K562 (cell line): ENCODE data around the gene CD300H. TPM values are rescaled to one million over a fixed set of nuclear protein-coding genes. Genes with fewer than 3 reads are reported as not detected.

Source experiments
- ARID4B ChIP-seq: sonication (generic); formaldehyde crosslinking; IDR thresholded peaks from 2 replicates; pipeline ENCODE4 v1.8.0; 2022; ENCODE audit warnings: mild to moderate bottlenecking, missing genetic modification reagents
- ATF2 ChIP-seq: sonication (generic); formaldehyde crosslinking; IDR thresholded peaks from 2 replicates; pipeline ENCODE4 v1.8.1; 2022; ENCODE audit warnings: missing genetic modification reagents
- CTBP1 ChIP-seq: fragments of 450-650 bp; IDR thresholded peaks from 2 replicates; pipeline ENCODE4 v1.6.1; 2016; ENCODE audit warnings: borderline replicate concordance
- ELF4 ChIP-seq: fragments of 450-650 bp; formaldehyde crosslinking; IDR thresholded peaks from 2 replicates; pipeline ENCODE4 v1.4.0; 2022; ENCODE audit warnings: missing genetic modification characterization
- FIP1L1 ChIP-seq: fragments of 200-400 bp; formaldehyde crosslinking; IDR thresholded peaks from 2 replicates; pipeline ENCODE4 v1.6.1; 2018; ENCODE audit warnings: mild to moderate bottlenecking, low read depth, low read length; ENCODE audit not compliant: poor library complexity, severe bottlenecking
- FOXJ3 ChIP-seq: sonication (generic); formaldehyde crosslinking; IDR thresholded peaks from 2 replicates; pipeline ENCODE4 v1.4.0; 2020; ENCODE audit warnings: mild to moderate bottlenecking, missing genetic modification reagents
- HNRNPK ChIP-seq: fragments of 200-400 bp; formaldehyde crosslinking; IDR thresholded peaks from one replicate; pipeline ENCODE4 v1.6.1; 2018; ENCODE audit warnings: mild to moderate bottlenecking, low read depth, low read length; ENCODE audit not compliant: poor library complexity, severe bottlenecking
- NR4A1 ChIP-seq, 2 experiments: fragments of 250-450 bp in 1 of 2; fragments of 450-650 bp in 1 of 2; sonication (Bioruptor Pico) in 1 of 2; IDR thresholded peaks; 2 replicates each; pipeline versions ENCODE4 v1.4.0 to v1.6.1; 2016 to 2020; ENCODE audit warnings: mild to moderate bottlenecking in 2 of 2, missing compliant biosample characterization in 1 of 2, missing genetic modification characterization in 1 of 2, moderate library complexity in 1 of 2
- ZNF395 ChIP-seq: fragments of 200-800 bp; sonication (Bioruptor generic); IDR thresholded peaks from 2 replicates; pipeline ENCODE4 v1.6.1; 2017; ENCODE audit warnings: missing genetic modification characterization, missing compliant biosample characterization
- polyA plus RNA-seq, 8 experiments: library from polyadenylated mRNA; depleted of rRNA in 4 of 8; stranded (reverse) in 5 of 8; unstranded in 3 of 8; fragments of >200 nt; fragmentation: Nextera tagmentation in 2 of 8; fragmentation: Illumina TruSeq in 1 of 8; extraction: Ambion mirVana in 2 of 8; extraction: Trizol in 1 of 8; gene quantifications; 2 replicates each; pipeline versions ENCODE4 v1.2.1 to v1.2.3, GENCODE V29; 2011 to 2014; ENCODE audit warnings: inconsistent platforms in 1 of 8, missing spikeins in 1 of 8
- total RNA-seq, 7 experiments: library from RNA; depleted of rRNA in 6 of 7; stranded (reverse); fragments of >200 nt in 6 of 7; fragmentation: Illumina TruSeq in 2 of 7; extraction: Trizol in 2 of 7; gene quantifications; 2 replicates each; pipeline versions ENCODE4 v1.2.1 to v1.2.3, GENCODE V29; 2011 to 2021; ENCODE audit warnings: low replicate concordance in 1 of 7

Gene CD300H
- total and polyA plus RNA-seq, 9 of the 15 experiments (the other 6 are each of a cell fraction or from before 2014, with no cell fraction given): not detected

GRCh38 chr17:74526681-74527080, 40.6 kb downstream of the CD300H start (continued):
- no peak for TF ChIP-seq ARID4B (CRISPR knock-in tag)
- TF ChIP-seq CTBP1: no peak
- TF ChIP-seq ELF4 (CRISPR knock-in tag): no peak
- TF ChIP-seq ZNF395 (CRISPR knock-in tag): no peak
- TF ChIP-seq NR4A1 (CRISPR knock-in tag; IDR thresholded peaks at IDR 0.05): no peak
- TF ChIP-seq NR4A1 (tag; IDR thresholded peaks at IDR 0.05): no peak
- no peak for TF ChIP-seq FOXJ3 (CRISPR knock-in tag)
- TF ChIP-seq FIP1L1: no peak
- TF ChIP-seq HNRNPK: no peak
- TF ChIP-seq ATF2 (CRISPR knock-in tag): no peak
